ENCODE measurements around the gene NQO2. TPM values are rescaled to one million over a fixed set of nuclear protein-coding genes. Genes with fewer than 3 reads are reported as not detected.

The NQO2 gene
- total RNA-seq, 1 experiment from 2014 or later = 105 TPM

GRCh38 chr6:3013486-3013885 is 13.8 kb downstream of the NQO2 start:
- Histone ChIP-seq H3K18ac (ENCODE audit: insufficient read length, low read depth, low read length) (no peak overlapping the region), H3K27ac (ENCODE audit: insufficient read length, low read depth, low read length) (no peak overlapping the region), H2AFZ (ENCODE audit: low read length) (no peak overlapping the region), H2BK120ac (ENCODE audit: low read depth, low read length, poor library complexity, severe bottlenecking) (no peak overlapping the region), H3K23me2 (ENCODE audit: insufficient read length, low read depth, low read length, poor library complexity, severe bottlenecking) (no peaks in the 10 kb centered on the region), H3K4ac (ENCODE audit: low read depth, low read length) (no peak overlapping the region), H2BK12ac (ENCODE audit: insufficient read length, low read depth, low read length) (no peak overlapping the region), H3K27me3 (ENCODE audit: insufficient read depth, low read length) (no peaks in the 10 kb centered on the region), H3K9me3 (ENCODE audit: control insufficient read depth, low read depth, low read length) (peaks cover 27% of the 10 kb centered on the region), H3K14ac (ENCODE audit: insufficient read depth, low read length) (no peak overlapping the region), H3K9ac (ENCODE audit: extremely low read depth, insufficient read length, low read length) (no peak overlapping the region), H3K79me1 (ENCODE audit: insufficient read depth, low read depth, low read length, poor library complexity, severe bottlenecking) (no peaks in the 10 kb centered on the region), H4K8ac (replicated peaks; ENCODE audit: insufficient read length, low read depth, low read length) (no peak overlapping the region), H4K20me1 (ENCODE audit: control insufficient read depth, insufficient read depth, insufficient read length) (no peaks in the 10 kb centered on the region), H2BK20ac (ENCODE audit: low read depth, low read length, poor library complexity, severe bottlenecking) (no peak overlapping the region), H3T11ph (ENCODE audit: low read length) (no peak overlapping the region), H2BK15ac (ENCODE audit: low read depth, low read length) (no peak overlapping the region), H3K4me1 (ENCODE audit: insufficient read depth, low read length) (no peaks in the 10 kb centered on the region; the same call in 1 of the 2 replicates), H3K4me2 (ENCODE audit: insufficient read depth, insufficient read length, low read length) (no peak overlapping the region), H2AK5ac (ENCODE audit: insufficient read length, low read length) (no peak overlapping the region), H4K91ac (ENCODE audit: insufficient read length, low read depth, low read length) (no peak overlapping the region), H3K56ac (ENCODE audit: insufficient read length, low read depth, low read length) (no peak overlapping the region), H3K79me2 (ENCODE audit: insufficient read depth, low read length) (no peaks in the 10 kb centered on the region), H4K5ac (ENCODE audit: insufficient read length, low read depth, low read length) (no peak overlapping the region), H3K23ac (ENCODE audit: insufficient read length, low read depth, low read length) (no peak overlapping the region), H2BK5ac (ENCODE audit: insufficient read length, low read length) (no peak overlapping the region)
- no peak overlapping the region for H3K4me3 Mint-ChIP-seq
- H3K36me3 Mint-ChIP-seq (ENCODE audit: insufficient read depth in 1 of 3, low read depth in 3 of 3) = peaks cover 78 to 91% (median 89%) of the 10 kb centered on the region in 3 experiments
- no peak for DNase-seq
- peak overlapping the region in 2 of 3 experiments; percentile 45 to 93; a peak in 2 of 7 replicates for H3K27ac Mint-ChIP-seq
- H3K27me3 Mint-ChIP-seq (ENCODE audit: low read depth) = no peaks in the 10 kb centered on the region
- H3K4me1 Mint-ChIP-seq = peaks cover 23 to 24% of the 10 kb centered on the region in 2 experiments
- TF ChIP-seq CTCF (conservative IDR thresholded peaks at IDR 0.05) = no peak
- no CpG with 5 or more reads among the region's 2 CpGs for WGBS (ENCODE audit: extremely low coverage, insufficient read length, low lambda C conversion rate)
- peaks cover 34 to 37% of the 10 kb centered on the region in 2 experiments for H3K9me3 Mint-ChIP-seq

Measured in H9 (cell line).